ENCODE data around the gene EIF5A. TPM values are rescaled to one million over a fixed set of nuclear protein-coding genes. Genes with fewer than 3 reads are reported as not detected.

The EIF5A gene
- total RNA-seq, 4 donors from 2014 or later, result 203 to 261 (median 221) TPM

GRCh38 chr17:7261379-7262191, 45.8 kb upstream of the EIF5A start:
- intact Hi-C loops (cut with DNase I; ENCODE audit: low total_unique reads), result no loop called here
- TF ChIP-seq POLR2A (IDR thresholded peaks at IDR 0.05), result no peak
- no peak for TF ChIP-seq CTCF (IDR thresholded peaks at IDR 0.05)
- WGBS, 2 donors, result 15 to 18% methylated on average over 25 to 42 of the region's 71 CpGs
- peak overlapping the region; percentile 13 for H3K4me3 ChIP-seq (ENCODE audit: low read depth, poor library complexity, severe bottlenecking)
- DNase-seq (ENCODE audit: low spot score in 2 of 2), result no peak

- DNase-seq (ENCODE audit: low spot score in 2 of 2), result peak in 1 of 2 donors; percentile 91
- H3K4me3 ChIP-seq (ENCODE audit: low read depth, poor library complexity, severe bottlenecking), result peak within 1 kb of the TSS; percentile 13
- 7 to 10% methylated on average over 39 to 58 of the region's 64 CpGs for WGBS, 2 donors
- no peak for TF ChIP-seq POLR2A (IDR thresholded peaks at IDR 0.05)
- TF ChIP-seq CTCF (IDR thresholded peaks at IDR 0.05), result no peak
- intact Hi-C loops (cut with DNase I; ENCODE audit: low total_unique reads), result no loop called here
Measured at GRCh38 chr17:7262192-7262934, 45.1 kb upstream of the EIF5A start, which contains the start of gene CLDN7. Gene CLDN7 (minus strand): TSS chr17:7262478. CDS start chr17:7262043, 435 bp downstream.

- H3K4me3 ChIP-seq (ENCODE audit: low read depth, poor library complexity, severe bottlenecking), result no peak overlapping the region
- no peak for DNase-seq (ENCODE audit: low spot score in 2 of 2)
- intact Hi-C loops (cut with DNase I; ENCODE audit: low total_unique reads), result no loop called here
- WGBS, 2 donors, result 11 to 13% methylated on average over 26 of the region's 26 CpGs
- no peak for TF ChIP-seq POLR2A (IDR thresholded peaks at IDR 0.05)
- TF ChIP-seq CTCF (IDR thresholded peaks at IDR 0.05), result no peak
Measured at GRCh38 chr17:7262935-7263800, 44.3 kb upstream of the EIF5A start.

DNA sequence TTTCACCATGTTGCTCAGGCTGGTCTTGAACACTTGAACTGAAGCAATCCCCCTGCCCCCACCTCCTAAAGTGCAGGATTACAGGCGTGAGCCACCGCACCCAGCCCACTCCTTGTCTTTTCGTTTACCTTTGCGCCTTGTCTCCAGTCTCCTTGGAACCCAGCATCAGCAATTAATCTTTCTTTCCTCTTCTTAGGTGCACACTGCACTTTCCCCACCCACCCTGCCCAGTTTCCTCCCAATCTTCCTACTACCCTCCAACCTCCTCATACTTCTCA, 43.7 kb upstream of the EIF5A start:
- DNase-seq (ENCODE audit: low spot score in 2 of 2), result no peak
- no peak overlapping the region for H3K4me3 ChIP-seq (ENCODE audit: low read depth, poor library complexity, severe bottlenecking)
- 48 to 54% methylated on average over 4 of the region's 4 CpGs for whole genome bisulfite sequencing, 2 donors
- intact Hi-C loops (cut with DNase I; ENCODE audit: low total_unique reads), result no loop called here
- TF ChIP-seq CTCF (IDR thresholded peaks at IDR 0.05), result no peak
- no peak for TF ChIP-seq POLR2A (IDR thresholded peaks at IDR 0.05)

GRCh38 chr17:7266784-7267183, 40.6 kb upstream of the EIF5A start:
- H3K4me3 ChIP-seq (ENCODE audit: low read depth, poor library complexity, severe bottlenecking), result no peak overlapping the region
- intact Hi-C loops (cut with DNase I; ENCODE audit: low total_unique reads), result no loop called here
- 64 to 70% methylated on average over 1 of the region's 1 CpG for WGBS, 2 donors
- no peak for TF ChIP-seq CTCF (IDR thresholded peaks at IDR 0.05)
- TF ChIP-seq POLR2A (IDR thresholded peaks at IDR 0.05), result no peak
- no peak for DNase-seq (ENCODE audit: low spot score in 2 of 2)
